H9 (cell line): ENCODE measurements around the gene ZNF618. TPM values are rescaled to one million over a fixed set of nuclear protein-coding genes. Genes with fewer than 3 reads are reported as not detected.
A peak's percentile ranks its signal among the peaks of the same experiment; 100 is the strongest.

ENCODE experiments used
- DNase-seq: peaks from one replicate; pipeline ENCODE4 v3.0.0-alpha.2; 2017
- H2AFZ ChIP-seq: one replicate; pipeline ENCODE4 v1.6.1; 2013; ENCODE audit warnings: mild to moderate bottlenecking, low read length, control low read depth, moderate library complexity
- H2AK5ac ChIP-seq: 2 replicates; pipeline ENCODE4 v1.6.1; 2013; ENCODE audit warnings: low read length, control low read depth, mixed read lengths; ENCODE audit not compliant: insufficient read length
- H2BK120ac ChIP-seq: one replicate; pipeline ENCODE4 v1.6.1; 2013; ENCODE audit warnings: low read depth, mild to moderate bottlenecking, low read length, control low read depth, inconsistent platforms; ENCODE audit not compliant: poor library complexity, severe bottlenecking
- H2BK12ac ChIP-seq: 2 replicates; pipeline ENCODE4 v1.6.1; 2013; ENCODE audit warnings: low read length, control low read depth, mixed read lengths, low read depth; ENCODE audit not compliant: insufficient read length
- H2BK15ac ChIP-seq: 2 replicates; pipeline ENCODE4 v1.6.1; 2013; ENCODE audit warnings: low read depth, low read length, control low read depth
- H2BK20ac ChIP-seq: one replicate; pipeline ENCODE4 v1.6.1; 2013; ENCODE audit warnings: low read depth, mild to moderate bottlenecking, low read length, control low read depth, inconsistent platforms; ENCODE audit not compliant: poor library complexity, severe bottlenecking
- H2BK5ac ChIP-seq: 2 replicates; pipeline ENCODE4 v1.6.1; 2013; ENCODE audit warnings: low read length, control low read depth, mixed read lengths; ENCODE audit not compliant: insufficient read length
- H3K14ac ChIP-seq: 2 replicates; pipeline ENCODE4 v1.6.1; 2013; ENCODE audit warnings: low read length, control low read depth; ENCODE audit not compliant: insufficient read depth
- H3K18ac ChIP-seq: 2 replicates; pipeline ENCODE4 v1.6.1; 2013; ENCODE audit warnings: low read depth, mild to moderate bottlenecking, mixed read lengths, low read length, control low read depth; ENCODE audit not compliant: insufficient read length
- H3K23ac ChIP-seq: 2 replicates; pipeline ENCODE4 v1.6.1; 2013; ENCODE audit warnings: low read length, control low read depth, mixed read lengths, low read depth; ENCODE audit not compliant: insufficient read length
- H3K23me2 ChIP-seq: 2 replicates; pipeline ENCODE4 v1.6.1; 2013; ENCODE audit warnings: low read depth, mild to moderate bottlenecking, mixed read lengths, low read length, control low read depth; ENCODE audit not compliant: insufficient read length, poor library complexity, severe bottlenecking
- H3K27ac ChIP-seq: 2 replicates; pipeline ENCODE4 v1.5.1; 2013; ENCODE audit warnings: low read length, control low read depth, mixed read lengths, low read depth; ENCODE audit not compliant: insufficient read length
- H3K27me3 ChIP-seq: 2 replicates; pipeline ENCODE4 v1.6.1; 2013; ENCODE audit warnings: low read length, control low read depth, inconsistent platforms; ENCODE audit not compliant: insufficient read depth
- H3K4ac ChIP-seq: 2 replicates; pipeline ENCODE4 v1.6.1; 2013; ENCODE audit warnings: low read depth, mild to moderate bottlenecking, control low read depth, inconsistent platforms, low read length, moderate library complexity
- H3K4me1 ChIP-seq: 2 replicates; pipeline ENCODE4 v1.6.1; 2013; ENCODE audit warnings: low read length, control low read depth, inconsistent platforms; ENCODE audit not compliant: insufficient read depth
- H3K4me2 ChIP-seq: 2 replicates; pipeline ENCODE4 v1.6.1; 2013; ENCODE audit warnings: low read length, control low read depth, mixed read lengths; ENCODE audit not compliant: insufficient read length, insufficient read depth
- H3K56ac ChIP-seq: 2 replicates; pipeline ENCODE4 v1.6.1; 2013; ENCODE audit warnings: low read depth, mild to moderate bottlenecking, mixed read lengths, low read length, control low read depth; ENCODE audit not compliant: insufficient read length
- H3K79me1 ChIP-seq: 2 replicates; pipeline ENCODE4 v1.6.1; 2013; ENCODE audit warnings: low read depth, mild to moderate bottlenecking, moderate library complexity, low read length, control low read depth, inconsistent platforms; ENCODE audit not compliant: insufficient read depth, poor library complexity, severe bottlenecking
- H3K79me2 ChIP-seq: 2 replicates; pipeline ENCODE4 v1.6.1; 2013; ENCODE audit warnings: low read length, control low read depth, inconsistent platforms; ENCODE audit not compliant: insufficient read depth
- H3K9ac ChIP-seq: 2 replicates; pipeline ENCODE4 v1.6.1; 2013; ENCODE audit warnings: low read length, control low read depth, mixed read lengths; ENCODE audit not compliant: insufficient read length; ENCODE audit errors: extremely low read depth
- H3K9me3 ChIP-seq: one replicate; pipeline ENCODE4 v1.6.1; 2013; ENCODE audit warnings: low read depth, low read length, inconsistent platforms; ENCODE audit not compliant: control insufficient read depth
- H3T11ph ChIP-seq: one replicate; pipeline ENCODE4 v1.6.1; 2013; ENCODE audit warnings: mild to moderate bottlenecking, low read length, control low read depth, inconsistent platforms
- H4K20me1 ChIP-seq: one replicate; pipeline ENCODE4 v1.6.1; 2013; ENCODE audit not compliant: control insufficient read depth, insufficient read length, insufficient read depth
- H4K5ac ChIP-seq: 2 replicates; pipeline ENCODE4 v1.6.1; 2013; ENCODE audit warnings: low read depth, mild to moderate bottlenecking, mixed read lengths, low read length, control low read depth; ENCODE audit not compliant: insufficient read length
- H4K8ac ChIP-seq: replicated peaks from 2 replicates; pipeline ENCODE4 v1.6.1; 2013; ENCODE audit warnings: low read length, control low read depth, mixed read lengths, low read depth; ENCODE audit not compliant: insufficient read length
- H4K91ac ChIP-seq: 2 replicates; pipeline ENCODE4 v1.6.1; 2013; ENCODE audit warnings: low read depth, mild to moderate bottlenecking, moderate library complexity, mixed read lengths, low read length, control low read depth; ENCODE audit not compliant: insufficient read length
- H3K27ac Mint-ChIP-seq, 3 experiments: 2 replicates in 2 of 3; 3 replicates in 1 of 3; pipeline ENCODE4 v1.8.0; 2020 to 2021; ENCODE audit warnings: mixed read lengths in 3 of 3, mild to moderate bottlenecking in 1 of 3, moderate library complexity in 1 of 3
- H3K27me3 Mint-ChIP-seq: 2 replicates; pipeline ENCODE4 v1.8.0; 2021; ENCODE audit warnings: low read depth, mild to moderate bottlenecking, moderate library complexity, mixed read lengths
- H3K36me3 Mint-ChIP-seq, 3 experiments: 2 replicates in 2 of 3; 3 replicates in 1 of 3; pipeline ENCODE4 v1.8.0; 2020 to 2021; ENCODE audit warnings: low read depth in 3 of 3, mixed read lengths in 3 of 3; ENCODE audit not compliant: insufficient read depth in 1 of 3
- H3K4me1 Mint-ChIP-seq, 2 experiments: 2 replicates each; pipeline ENCODE4 v1.8.0; 2020; ENCODE audit warnings: mixed read lengths in 2 of 2
- H3K4me3 Mint-ChIP-seq, 2 experiments: 2 replicates in 1 of 2; 3 replicates in 1 of 2; pipeline ENCODE4 v1.8.0; 2020 to 2021; ENCODE audit warnings: mild to moderate bottlenecking in 2 of 2, mixed read lengths in 2 of 2, moderate library complexity in 1 of 2
- H3K9me3 Mint-ChIP-seq, 2 experiments: 2 replicates in 1 of 2; 3 replicates in 1 of 2; pipeline ENCODE4 v1.8.0; 2020; ENCODE audit warnings: mild to moderate bottlenecking in 2 of 2, mixed read lengths in 2 of 2, moderate library complexity in 1 of 2
- WGBS: extraction: QIAGEN DNeasy Blood & Tissue Kit; methylation state at CpG from one replicate; pipeline ENCODE4 v1.1.7; 2013; ENCODE audit warnings: missing lambda C conversion rate, low lambda C conversion rate, mixed read lengths; ENCODE audit not compliant: insufficient read length; ENCODE audit errors: extremely low coverage; 5-methylcytosine and 5-hydroxymethylcytosine counted together
- total RNA-seq: library from RNA; stranded (reverse); gene quantifications from 2 replicates; pipeline ENCODE4 v1.2.1, GENCODE V29; 2021
- TF ChIP-seq, protein P1 (sequence below): fragments of 200-600 bp; sonication (generic); conservative IDR thresholded peaks from 3 replicates; pipeline ENCODE4 v1.8.0; 2021; ENCODE audit warnings: antibody characterized with exemption, mild to moderate bottlenecking

ZNF618 gene
- total RNA-seq, 1 experiment from 2014 or later = 13.6 TPM

DNA sequence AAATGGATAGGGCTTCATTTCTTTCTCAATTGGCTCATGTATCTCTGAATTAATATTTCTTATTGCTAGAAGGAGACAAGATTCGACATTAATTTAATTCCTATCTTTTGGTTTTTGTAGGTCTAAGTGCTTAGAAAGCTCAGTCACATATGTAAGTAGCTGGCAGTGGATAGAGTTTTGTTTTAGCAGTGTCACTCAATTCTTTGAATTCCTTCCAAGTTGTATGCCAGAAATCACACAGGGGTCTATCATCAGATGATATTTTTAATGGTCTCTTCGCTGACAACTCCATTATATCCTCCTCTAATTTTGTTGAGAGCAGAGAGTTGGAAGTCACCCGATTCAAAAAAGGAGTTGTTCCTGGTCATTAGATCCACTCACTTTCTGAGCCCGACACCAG is 119.3 kb downstream of the ZNF618 start:
- H3K79me1 ChIP-seq = no peaks in the 10 kb centered on the region
- no peak overlapping the region for H2AFZ ChIP-seq
- H3K27me3 ChIP-seq = no peaks in the 10 kb centered on the region

More for the DNA sequence above, 119.3 kb downstream of the ZNF618 start:
- H3K4me3 Mint-ChIP-seq = no peak overlapping the region
- H3K36me3 Mint-ChIP-seq = peaks cover 0 to 11% (median 9%) of the 10 kb centered on the region in 3 experiments; a peak in 5 of 7 replicates
- Histone ChIP-seq H3K18ac (no peak overlapping the region), H3K9me3 (no peaks in the 10 kb centered on the region), H2BK20ac (no peak overlapping the region), H3K4ac (no peak overlapping the region), H2BK120ac (no peak overlapping the region), H2BK5ac (no peak overlapping the region), H2BK15ac (no peak overlapping the region), H3K23ac (no peak overlapping the region), H3K4me1 (no peaks in the 10 kb centered on the region), H3K14ac (no peak overlapping the region), H4K91ac (no peak overlapping the region), H4K5ac (no peak overlapping the region), H3K4me2 (no peak overlapping the region), H2BK12ac (no peak overlapping the region), H3T11ph (no peak overlapping the region), H4K8ac (no peak overlapping the region), H3K27ac (no peak overlapping the region), H3K9ac (no peak overlapping the region), H3K79me2 (no peaks in the 10 kb centered on the region), H3K56ac (no peak overlapping the region), H4K20me1 (no peaks in the 10 kb centered on the region), H2AK5ac (no peak overlapping the region), H3K23me2 (peaks cover 3% of the 10 kb centered on the region)
- no peak for DNase-seq
- H3K4me1 Mint-ChIP-seq = peaks cover 0 to 3% of the 10 kb centered on the region in 2 experiments; a peak in 1 of 4 replicates
- no peaks in the 10 kb centered on the region for H3K27me3 Mint-ChIP-seq
- no peaks in the 10 kb centered on the region for H3K9me3 Mint-ChIP-seq
- H3K27ac Mint-ChIP-seq = peak overlapping the region in 1 of 3 experiments; percentile 46; a peak in 1 of 7 replicates
- TF ChIP-seq, protein P1, sequence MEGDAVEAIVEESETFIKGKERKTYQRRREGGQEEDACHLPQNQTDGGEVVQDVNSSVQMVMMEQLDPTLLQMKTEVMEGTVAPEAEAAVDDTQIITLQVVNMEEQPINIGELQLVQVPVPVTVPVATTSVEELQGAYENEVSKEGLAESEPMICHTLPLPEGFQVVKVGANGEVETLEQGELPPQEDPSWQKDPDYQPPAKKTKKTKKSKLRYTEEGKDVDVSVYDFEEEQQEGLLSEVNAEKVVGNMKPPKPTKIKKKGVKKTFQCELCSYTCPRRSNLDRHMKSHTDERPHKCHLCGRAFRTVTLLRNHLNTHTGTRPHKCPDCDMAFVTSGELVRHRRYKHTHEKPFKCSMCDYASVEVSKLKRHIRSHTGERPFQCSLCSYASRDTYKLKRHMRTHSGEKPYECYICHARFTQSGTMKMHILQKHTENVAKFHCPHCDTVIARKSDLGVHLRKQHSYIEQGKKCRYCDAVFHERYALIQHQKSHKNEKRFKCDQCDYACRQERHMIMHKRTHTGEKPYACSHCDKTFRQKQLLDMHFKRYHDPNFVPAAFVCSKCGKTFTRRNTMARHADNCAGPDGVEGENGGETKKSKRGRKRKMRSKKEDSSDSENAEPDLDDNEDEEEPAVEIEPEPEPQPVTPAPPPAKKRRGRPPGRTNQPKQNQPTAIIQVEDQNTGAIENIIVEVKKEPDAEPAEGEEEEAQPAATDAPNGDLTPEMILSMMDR = no peak
- no CpG with 5 or more reads among the region's 4 CpGs for WGBS
